Effector memory CD4-positive, alpha-beta T cell (primary cell): ENCODE measurements around the gene EXOSC6.
A peak's percentile ranks its signal among the peaks of the same experiment; 100 is the strongest.
"Not testable (repeated sequence)": the region's sequence is repeated elsewhere in the genome, so short reads cannot be mapped to it uniquely, and the experiment has no call there.

Experiments
- DNase-seq, 3 donors: peaks; one replicate each; pipeline ENCODE4 v3.0.0-alpha.2; 2020
- H3K27ac ChIP-seq: 2 replicates; pipeline ENCODE4 v1.7.0; 2013; ENCODE audit warnings: mild to moderate bottlenecking, low read length, moderate library complexity; ENCODE audit not compliant: insufficient read depth, poor library complexity, severe bottlenecking
- H3K27me3 ChIP-seq: replicated peaks from 2 replicates; pipeline ENCODE4 v1.7.0; 2013; ENCODE audit warnings: mild to moderate bottlenecking, low read length; ENCODE audit not compliant: insufficient read depth, control insufficient read depth, poor library complexity, severe bottlenecking
- H3K36me3 ChIP-seq: 2 replicates; pipeline ENCODE4 v1.7.0; 2013; ENCODE audit warnings: mild to moderate bottlenecking, low read length, moderate library complexity; ENCODE audit not compliant: control insufficient read depth, insufficient read depth
- H3K4me1 ChIP-seq: 2 replicates; pipeline ENCODE4 v1.7.0; 2013; ENCODE audit warnings: low read length, mild to moderate bottlenecking; ENCODE audit not compliant: control insufficient read depth, insufficient read depth, poor library complexity, severe bottlenecking
- H3K4me3 ChIP-seq: 2 replicates; pipeline ENCODE4 v1.7.0; 2013; ENCODE audit warnings: low read length, low read depth, mild to moderate bottlenecking; ENCODE audit not compliant: insufficient read depth, poor library complexity, severe bottlenecking
- H3K9me3 ChIP-seq: 2 replicates; pipeline ENCODE4 v1.7.0; 2013; ENCODE audit warnings: mild to moderate bottlenecking, low read length, moderate library complexity; ENCODE audit not compliant: control insufficient read depth
- total RNA-seq, 3 donors: gene quantifications; one replicate each; lab custom pipeline; 2026; lab: John Stamatoyannopoulos, UW

Gene EXOSC6
- 65.8 to 133 (median 82.9) reads per million in 3 donors for total RNA-seq

- Histone ChIP-seq H3K4me1 (peaks cover 10% of the 10 kb centered on the region), H3K27me3 (no peaks in the 10 kb centered on the region), H3K36me3 (peaks cover 26% of the 10 kb centered on the region), H3K4me3 (peak within 1 kb of the TSS; percentile 70), H3K9me3 (no peaks in the 10 kb centered on the region), H3K27ac (peak within 1 kb of the TSS; percentile 86)
- DNase-seq, result peak; percentile 86 to 88 (median 86)
These were observed at the start of gene EXOSC6 for GRCh38 chr16:70251629-70252354. Gene EXOSC6 (minus strand): TSS chr16:70251940. CDS start chr16:70251900, 40 bp downstream.

GRCh38 chr16:70301121-70301520, 49.4 kb upstream of the EXOSC6 start:
- no peak overlapping the region for H3K4me3 ChIP-seq
- peaks cover 11% of the 10 kb centered on the region for H3K4me1 ChIP-seq
- H3K27ac ChIP-seq, result no peak overlapping the region
- DNase-seq, result no peak
- H3K9me3 ChIP-seq, result no peaks in the 10 kb centered on the region
- H3K36me3 ChIP-seq, result no peaks in the 10 kb centered on the region
- no peaks in the 10 kb centered on the region for H3K27me3 ChIP-seq

- H3K27me3 ChIP-seq, result no peaks in the 10 kb centered on the region
- peak; percentile 27 to 42 (median 28) for DNase-seq
- peaks cover 11% of the 10 kb centered on the region for H3K4me1 ChIP-seq
- no peaks in the 10 kb centered on the region for H3K36me3 ChIP-seq
- H3K9me3 ChIP-seq, result no peaks in the 10 kb centered on the region
- peak within 1 kb of the TSS; percentile 76 for H3K4me3 ChIP-seq
- H3K27ac ChIP-seq, result peak within 1 kb of the TSS; percentile 92
These were observed 47.5 kb upstream of the EXOSC6 start, which contains the start of gene DDX19B for GRCh38 chr16:70298988-70299938. Gene DDX19B (plus strand): TSS chr16:70299186. CDS start chr16:70299298, 112 bp downstream.

- no peak overlapping the region for H3K4me3 ChIP-seq
- DNase-seq, result no peak
- no peaks in the 10 kb centered on the region for H3K27me3 ChIP-seq
- H3K36me3 ChIP-seq, result no peaks in the 10 kb centered on the region
- no peaks in the 10 kb centered on the region for H3K9me3 ChIP-seq
- H3K4me1 ChIP-seq, result peaks cover 6% of the 10 kb centered on the region
- no peak overlapping the region for H3K27ac ChIP-seq
These were observed 43.9 kb upstream of the EXOSC6 start for GRCh38 chr16:70295634-70296033.

DNA sequence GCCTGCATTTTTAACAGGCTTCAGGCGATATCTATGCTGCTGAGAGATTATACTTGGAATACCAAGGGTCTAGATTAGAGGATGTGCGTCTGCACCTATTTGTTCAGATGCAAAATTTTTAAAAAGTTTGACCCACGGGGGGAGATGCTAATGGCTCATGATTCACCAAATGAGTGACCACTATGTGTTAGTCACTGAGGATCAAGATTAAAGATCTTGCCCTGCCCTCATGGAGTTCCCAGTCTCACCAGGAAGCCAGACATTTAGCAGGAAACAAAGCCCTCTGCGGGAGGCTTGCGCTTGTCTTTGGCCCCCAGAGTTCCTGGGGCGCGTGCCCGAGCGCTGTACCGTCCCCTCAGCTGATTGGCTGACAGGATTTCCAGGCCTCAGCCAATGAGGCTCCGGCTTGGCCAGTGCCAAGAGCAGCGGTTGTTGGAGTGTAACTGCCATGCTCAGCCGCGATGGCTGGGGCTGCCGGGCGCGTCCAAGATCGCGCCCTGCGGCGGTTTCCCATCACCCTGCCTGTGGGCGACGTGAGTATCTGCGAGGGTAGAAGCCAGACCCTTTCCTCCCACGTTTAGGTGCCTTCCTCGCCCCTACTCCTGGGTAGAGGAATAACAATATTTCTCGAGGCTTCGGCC, 42.8 kb upstream of the EXOSC6 start:
- no peaks in the 10 kb centered on the region for H3K9me3 ChIP-seq
- H3K4me1 ChIP-seq, result no peaks in the 10 kb centered on the region
- no peak for DNase-seq
- no peaks in the 10 kb centered on the region for H3K27me3 ChIP-seq
- H3K36me3 ChIP-seq, result no peaks in the 10 kb centered on the region
- no peak overlapping the region for H3K27ac ChIP-seq
- no peak overlapping the region for H3K4me3 ChIP-seq

DNA sequence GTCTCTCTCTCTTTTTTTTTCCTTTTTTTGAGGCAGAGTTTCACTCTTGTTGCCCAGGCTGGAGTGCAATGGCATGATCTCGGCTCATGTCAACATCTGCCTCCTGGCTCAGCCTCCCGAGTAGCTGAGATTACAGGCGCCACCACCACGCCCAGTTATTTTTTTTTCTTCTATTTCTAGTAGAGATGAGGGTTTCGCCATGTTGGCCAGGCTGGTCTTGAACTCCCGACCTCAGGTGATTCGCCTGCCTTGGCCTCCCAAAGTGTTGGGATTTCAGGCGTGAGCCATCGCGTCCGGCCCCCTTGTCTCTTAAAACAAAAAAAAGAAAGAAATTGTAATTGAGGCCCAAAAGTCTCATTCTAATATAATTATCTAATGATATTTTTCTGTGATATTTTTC, 40.4 kb upstream of the EXOSC6 start:
- not testable (repeated sequence) for DNase-seq, H3K4me1 ChIP-seq, H3K9me3 ChIP-seq, H3K4me3 ChIP-seq, H3K27ac ChIP-seq, H3K27me3 ChIP-seq, H3K36me3 ChIP-seq

GRCh38 chr16:70290949-70291519, 39.3 kb upstream of the EXOSC6 start:
- H3K9me3 ChIP-seq, result no peaks in the 10 kb centered on the region
- no peaks in the 10 kb centered on the region for H3K27me3 ChIP-seq
- no peaks in the 10 kb centered on the region for H3K4me1 ChIP-seq
- H3K36me3 ChIP-seq, result no peaks in the 10 kb centered on the region
- no peak overlapping the region for H3K27ac ChIP-seq
- no peak for DNase-seq
- no peak overlapping the region for H3K4me3 ChIP-seq

DNA sequence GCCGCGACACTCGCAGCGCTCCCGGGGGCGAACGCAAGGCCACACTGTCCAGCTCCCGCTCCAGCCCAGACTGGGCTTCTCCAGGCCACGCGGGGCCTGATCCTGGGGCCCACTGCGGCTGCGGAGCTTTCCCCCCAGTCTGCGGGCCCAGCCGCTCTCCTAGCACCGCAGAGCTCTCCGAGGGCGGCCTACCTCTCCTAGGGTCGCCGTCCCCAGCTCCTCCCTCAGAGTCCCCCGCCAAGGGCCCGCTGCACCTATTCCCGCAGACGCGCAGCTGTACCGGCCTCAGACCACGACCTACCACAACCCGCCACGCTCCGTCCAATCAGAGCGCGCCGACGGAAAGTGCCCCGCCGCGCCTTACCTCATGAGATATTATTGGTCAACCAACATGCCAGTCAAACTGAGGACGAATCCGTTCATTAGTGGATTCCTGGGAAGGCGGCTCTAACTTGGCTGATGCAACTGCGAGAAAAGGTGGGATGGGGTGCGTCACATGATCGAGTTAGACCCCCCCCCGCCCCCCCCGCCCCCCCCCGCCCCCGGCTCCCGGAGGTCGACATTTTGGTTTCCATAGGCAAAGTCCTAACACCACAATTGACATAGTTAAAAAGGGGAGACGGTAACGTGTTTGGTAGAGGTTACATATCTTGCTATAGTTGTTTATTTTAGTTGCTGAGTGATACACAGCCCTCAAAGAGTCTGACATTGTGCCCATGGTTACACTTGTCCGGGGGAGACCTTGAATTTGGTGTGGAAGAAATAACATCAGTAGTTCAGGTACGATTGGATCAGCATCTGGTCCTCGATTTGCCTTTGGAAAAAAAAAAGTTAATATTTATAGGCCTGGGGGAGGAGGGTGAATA, 37.7 kb upstream of the EXOSC6 start, which contains the start of gene AARS1:
TSS of gene AARS1 (minus strand) at position 278 of the 866 bp plus-strand sequence. CDS start 6,743 bp downstream, outside the sequence.
- H3K36me3 ChIP-seq, result no peaks in the 10 kb centered on the region
- peak; percentile 92 for DNase-seq
- peak within 1 kb of the TSS; percentile 62 for H3K4me3 ChIP-seq

More for the DNA sequence above, 37.7 kb upstream of the EXOSC6 start, which contains the start of gene AARS1:
- no peaks in the 10 kb centered on the region for H3K27me3 ChIP-seq
- peak within 1 kb of the TSS; percentile 81 for H3K27ac ChIP-seq
- H3K4me1 ChIP-seq, result no peaks in the 10 kb centered on the region
- no peaks in the 10 kb centered on the region for H3K9me3 ChIP-seq
